A549 treated with ZK216348 at 1 μM for 4 hours (cell line): ENCODE measurements around the gene CAMKK1. TPM values are rescaled to one million over a fixed set of nuclear protein-coding genes. Genes with fewer than 3 reads are reported as not detected.

Experiments used
- total RNA-seq: library from RNA; stranded (reverse); fragments of 200-300 nt; extraction: Qiagen RNA extraction; gene quantifications from 5 replicates; pipeline ENCODE4 v1.2.3, GENCODE V29; 2022; ENCODE audit warnings: low read depth

Gene CAMKK1
- 17.9 to 21.0 TPM (median 20.2 TPM) in 5 replicates for total RNA-seq

GRCh38 chr17:3893003-3893719, at the start of gene CAMKK1:
CAMKK1 (minus strand) TSS chr17:3893053; CDS start chr17:3885687, 7,366 bp downstream.

GRCh38 chr17:3915995-3916696, 23.3 kb upstream of the CAMKK1 start, which contains the start of gene P2RX1:
P2RX1 (minus strand) TSS chr17:3916465; CDS start chr17:3916225, 240 bp downstream.

DNA sequence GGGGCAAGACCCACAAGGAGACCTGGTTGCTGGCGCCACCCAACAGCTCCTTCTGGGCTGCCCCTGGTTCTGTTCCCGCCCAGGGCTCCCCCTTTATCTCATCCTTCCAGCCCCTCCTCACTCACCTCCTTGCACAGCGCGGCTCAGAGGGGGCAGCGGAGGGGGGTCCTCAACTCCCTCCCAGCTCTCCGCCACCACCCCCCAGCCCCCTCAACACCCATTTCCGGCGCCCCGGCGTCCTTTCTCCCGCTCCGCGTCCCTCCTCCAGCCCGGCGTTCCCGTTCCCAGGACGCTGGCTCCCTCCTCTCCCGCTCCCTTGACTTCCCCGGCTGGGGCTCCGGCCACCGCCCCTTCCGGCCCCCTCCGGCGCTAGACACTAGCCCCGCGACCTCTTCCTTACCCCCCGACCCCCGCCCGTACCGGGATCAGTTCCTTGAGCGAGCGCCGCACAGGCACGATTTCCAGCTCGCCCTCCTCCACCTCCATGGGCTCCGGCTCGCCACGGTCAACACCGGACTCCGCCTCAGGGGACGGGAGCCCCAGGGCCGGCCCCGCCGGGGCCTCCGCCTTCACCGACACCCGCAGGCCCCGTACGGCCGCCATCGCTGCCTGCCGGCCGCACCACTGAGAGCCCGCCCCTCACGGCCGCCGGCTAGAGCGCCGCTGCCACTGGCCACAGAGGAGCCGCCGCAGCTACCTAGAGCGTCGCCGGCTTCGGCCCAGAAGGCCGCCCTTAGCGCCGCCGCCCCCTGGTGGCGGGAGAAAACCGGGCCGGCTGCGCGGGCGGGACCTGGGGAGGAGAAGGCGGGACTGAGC, 47.0 kb downstream of the CAMKK1 start, which contains the start of gene NCBP3:
Gene NCBP3 (minus strand): TSS at position 626 of the 816 bp plus-strand sequence. CDS start 23 bp downstream, at position 603.

Other genes starting within 250 kb of the CAMKK1 start
- 273 to 364 TPM (median 322 TPM) in 5 replicates for gene TAX1BP3, start 224.5 kb downstream of the CAMKK1 start, total RNA-seq
- 114 to 166 TPM (median 151 TPM) in 5 replicates for gene EMC6, start 224.2 kb downstream of the CAMKK1 start, total RNA-seq
- gene P2RX5, start 196.9 kb downstream of the CAMKK1 start, total RNA-seq = 14.6 to 26.1 TPM (median 23.8 TPM) in 5 replicates
- gene HASPIN, start 169.2 kb downstream of the CAMKK1 start, total RNA-seq = 12.3 to 14.9 TPM (median 13.3 TPM) in 5 replicates
- 81.5 to 101 TPM (median 95.8 TPM) in 5 replicates for gene ITGAE, start 91.9 kb downstream of the CAMKK1 start, total RNA-seq
- gene NCBP3, start 46.8 kb downstream of the CAMKK1 start, total RNA-seq = 27.7 to 36.5 TPM (median 32.2 TPM) in 5 replicates
- gene P2RX1, start 23.4 kb upstream of the CAMKK1 start, total RNA-seq = 0.05 TPM in 1 of 5 replicates, not detected in the others
- gene ATP2A3, start 71.4 kb upstream of the CAMKK1 start, total RNA-seq = 3.5 to 5.8 TPM (median 4.9 TPM) in 5 replicates
- 10.3 to 17.2 TPM (median 14.7 TPM) in 5 replicates for gene ZZEF1, start 250.0 kb upstream of the CAMKK1 start, total RNA-seq